Testis (tissue), 5 donors: Measurements from ENCODE around the gene RPL10. TPM values are rescaled to one million over a fixed set of nuclear protein-coding genes. Genes with fewer than 3 reads are reported as not detected.

Experiments used
- DNase-seq: peaks from one replicate; pipeline ENCODE4 v3.0.0-alpha.2; 2019
- H3K27ac ChIP-seq, 2 donors: fragments of 200-600 bp; sonication (generic); one replicate each; pipeline ENCODE4 v1.5.1; 2019
- H3K27me3 ChIP-seq: fragments of 200-600 bp; sonication (generic); one replicate; pipeline ENCODE4 v1.5.1; 2019
- H3K36me3 ChIP-seq: fragments of 200-600 bp; sonication (generic); one replicate; pipeline ENCODE4 v1.5.1; 2017; ENCODE audit warnings: low read depth; ENCODE audit errors: missing control alignments
- H3K4me1 ChIP-seq: fragments of 200-600 bp; sonication (generic); one replicate; pipeline ENCODE4 v1.5.1; 2019
- H3K4me3 ChIP-seq, 2 donors: fragments of 200-600 bp; sonication (generic); one replicate each; pipeline ENCODE4 v1.5.1; 2017 to 2019
- H3K9me3 ChIP-seq: fragments of 200-600 bp; sonication (generic); one replicate; pipeline ENCODE4 v1.5.1; 2017
- POLR2A ChIP-seq: fragments of 450-650 bp; IDR thresholded peaks from one replicate; pipeline ENCODE4 v1.6.1; 2017; ENCODE audit warnings: antibody characterized with exemption, mild to moderate bottlenecking, moderate library complexity
- WGBS, 2 donors: methylation state at CpG; one replicate each; pipeline ENCODE4 v1.1.5; 2018; 5-methylcytosine and 5-hydroxymethylcytosine counted together
- intact Hi-C: fragments of 100-400 bp; cut with DNase I; formaldehyde crosslinking; loops from one replicate; pipeline ENCODE4 v1.15.1; 2023; ENCODE audit warnings: low total_unique reads
- long read RNA-seq, 2 donors: transcript quantifications; one replicate each; lab custom pipeline, GENCODE V29; 2026
- polyA plus RNA-seq: library from polyadenylated mRNA; stranded (reverse); fragments of 350-450 nt; fragmentation: Illumina TruSeq; extraction: RNeasy Lipid Tissue Mini Kit (QIAGEN cat#74804); gene quantifications from one replicate; pipeline ENCODE4 v1.2.3, GENCODE V29; 2014; ENCODE audit warnings: low read depth, low replicate concordance; ENCODE audit not compliant: insufficient read depth
- total RNA-seq, 2 donors: library from RNA; depleted of rRNA; stranded (reverse); fragments of >200 nt; gene quantifications; one replicate each; pipeline ENCODE4 v1.2.3, GENCODE V29; 2016
- TF ChIP-seq, protein P1 (sequence below), 3 experiments: fragments of 450-650 bp in 2 of 3; fragments of 200-600 bp in 1 of 3; sonication (generic) in 1 of 3; IDR thresholded peaks; one replicate each; pipeline ENCODE4 v1.5.1; 2016 to 2019; ENCODE audit warnings: antibody characterized with exemption in 3 of 3, mild to moderate bottlenecking in 2 of 3, moderate library complexity in 1 of 3

The RPL10 gene
- total RNA-seq, result 1,000 to 10,000 TPM in 1 of 2 donors, 100 to 1,000 TPM in 1; 925 to 1,913 TPM
- polyA plus RNA-seq, result 1,423 TPM
- long read RNA-seq, donor 1, transcript RPL10-211 (5 exons, 802 nt), result minor isoform, 18 of 1,186 reads
- long read RNA-seq, donor 1, transcript RPL10-201 (6 exons, 2,278 nt), result major isoform, 731 of 1,186 reads
- long read RNA-seq, donor 1, transcript RPL10-204 (7 exons, 2,318 nt), result minor isoform, 30 of 1,186 reads
- long read RNA-seq, donor 1, transcript RPL10-207 (7 exons, 657 nt), result minor isoform, 14 of 1,186 reads
- long read RNA-seq, donor 1, partial matches to known transcripts, result 366 of 1,186 reads
- long read RNA-seq, donor 1, other reads (novel, unspliced or antisense), result 14 of 1,186 reads
- long read RNA-seq, donor 2, transcript RPL10-207 (7 exons, 657 nt), result minor isoform, 6 of 666 reads
- long read RNA-seq, donor 2, transcript RPL10-204 (7 exons, 2,318 nt), result minor isoform, 19 of 666 reads
- long read RNA-seq, donor 2, transcript RPL10-201 (6 exons, 2,278 nt), result major isoform, 404 of 666 reads
- long read RNA-seq, donor 2, transcript RPL10-211 (5 exons, 802 nt), result minor isoform, 19 of 666 reads
- long read RNA-seq, donor 2, partial matches to known transcripts, result 213 of 666 reads
- long read RNA-seq, donor 2, other reads (novel, unspliced or antisense), result 0 of 666 reads

GRCh38 chrX:154397888-154398667 is at the start of gene RPL10:
Gene RPL10, plus strand, starts transcription at chrX:154398377. Its CDS starts 143 bp downstream, at chrX:154398520.
- Histone ChIP-seq H3K4me1 (no peaks in the 10 kb centered on the region), H3K36me3 (no peaks in the 10 kb centered on the region), H3K4me3 (peak within 1 kb of the TSS; percentile 74 to 86), H3K9me3 (no peaks in the 10 kb centered on the region), H3K27me3 (no peaks in the 10 kb centered on the region), H3K27ac (peak within 1 kb of the TSS; percentile 91 to 95)
- intact Hi-C loops, result no loop called here
- 0% methylated on average over 14 to 19 of the region's 69 CpGs for WGBS, 2 donors
- DNase-seq, result peak; percentile 94
- TF ChIP-seq POLR2A, result peak; percentile 23
- TF ChIP-seq, protein P1, sequence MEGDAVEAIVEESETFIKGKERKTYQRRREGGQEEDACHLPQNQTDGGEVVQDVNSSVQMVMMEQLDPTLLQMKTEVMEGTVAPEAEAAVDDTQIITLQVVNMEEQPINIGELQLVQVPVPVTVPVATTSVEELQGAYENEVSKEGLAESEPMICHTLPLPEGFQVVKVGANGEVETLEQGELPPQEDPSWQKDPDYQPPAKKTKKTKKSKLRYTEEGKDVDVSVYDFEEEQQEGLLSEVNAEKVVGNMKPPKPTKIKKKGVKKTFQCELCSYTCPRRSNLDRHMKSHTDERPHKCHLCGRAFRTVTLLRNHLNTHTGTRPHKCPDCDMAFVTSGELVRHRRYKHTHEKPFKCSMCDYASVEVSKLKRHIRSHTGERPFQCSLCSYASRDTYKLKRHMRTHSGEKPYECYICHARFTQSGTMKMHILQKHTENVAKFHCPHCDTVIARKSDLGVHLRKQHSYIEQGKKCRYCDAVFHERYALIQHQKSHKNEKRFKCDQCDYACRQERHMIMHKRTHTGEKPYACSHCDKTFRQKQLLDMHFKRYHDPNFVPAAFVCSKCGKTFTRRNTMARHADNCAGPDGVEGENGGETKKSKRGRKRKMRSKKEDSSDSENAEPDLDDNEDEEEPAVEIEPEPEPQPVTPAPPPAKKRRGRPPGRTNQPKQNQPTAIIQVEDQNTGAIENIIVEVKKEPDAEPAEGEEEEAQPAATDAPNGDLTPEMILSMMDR (IDR thresholded peaks at IDR 0.05), result no peak

DNA sequence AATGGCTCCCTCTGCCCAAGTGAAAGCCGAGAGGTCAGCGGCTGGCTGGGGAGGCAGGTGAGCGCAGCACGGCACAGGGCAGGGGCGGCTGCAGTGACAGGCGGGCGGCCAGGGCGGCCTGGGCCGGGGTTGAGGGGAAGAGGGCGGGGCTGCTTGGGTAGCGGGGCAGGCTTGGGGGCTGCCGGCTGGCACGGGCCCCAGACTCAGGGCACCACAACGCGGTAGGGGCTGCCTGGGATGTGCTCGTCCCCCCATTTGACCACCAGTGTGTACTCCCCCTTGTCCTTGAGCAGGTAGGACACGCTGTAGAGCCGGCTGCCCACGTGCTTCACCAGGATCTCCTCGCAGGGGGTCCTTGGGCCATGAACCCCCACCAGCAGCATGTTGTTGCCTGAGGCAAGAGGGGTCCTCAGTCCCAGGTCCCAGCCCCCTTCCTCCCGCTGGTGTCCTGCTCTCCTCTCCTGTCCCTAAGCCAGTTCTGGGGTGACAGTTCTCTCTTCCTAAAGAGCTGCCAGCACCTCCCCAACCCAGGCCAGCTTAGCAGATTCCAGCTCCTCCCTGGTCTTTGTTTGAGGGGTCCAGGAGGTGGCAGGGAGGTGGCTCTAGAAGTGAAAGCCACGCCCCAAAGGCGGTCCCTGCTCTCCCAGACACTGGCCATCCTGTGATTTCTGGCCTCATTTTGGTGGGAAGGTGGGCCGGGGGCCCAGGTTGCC is 49.4 kb upstream of the RPL10 start:
- Histone ChIP-seq H3K27ac (no peak overlapping the region), H3K27me3 (no peaks in the 10 kb centered on the region), H3K4me1 (no peaks in the 10 kb centered on the region), H3K9me3 (no peaks in the 10 kb centered on the region), H3K4me3 (no peak overlapping the region), H3K36me3 (no peaks in the 10 kb centered on the region)
- WGBS, 2 donors, result 89 to 97% methylated on average over 4 to 6 of the region's 24 CpGs
- intact Hi-C loops, result no loop called here
- TF ChIP-seq POLR2A, result no peak
- TF ChIP-seq, protein P1 (IDR thresholded peaks at IDR 0.05), result no peak
- no peak for DNase-seq

DNA sequence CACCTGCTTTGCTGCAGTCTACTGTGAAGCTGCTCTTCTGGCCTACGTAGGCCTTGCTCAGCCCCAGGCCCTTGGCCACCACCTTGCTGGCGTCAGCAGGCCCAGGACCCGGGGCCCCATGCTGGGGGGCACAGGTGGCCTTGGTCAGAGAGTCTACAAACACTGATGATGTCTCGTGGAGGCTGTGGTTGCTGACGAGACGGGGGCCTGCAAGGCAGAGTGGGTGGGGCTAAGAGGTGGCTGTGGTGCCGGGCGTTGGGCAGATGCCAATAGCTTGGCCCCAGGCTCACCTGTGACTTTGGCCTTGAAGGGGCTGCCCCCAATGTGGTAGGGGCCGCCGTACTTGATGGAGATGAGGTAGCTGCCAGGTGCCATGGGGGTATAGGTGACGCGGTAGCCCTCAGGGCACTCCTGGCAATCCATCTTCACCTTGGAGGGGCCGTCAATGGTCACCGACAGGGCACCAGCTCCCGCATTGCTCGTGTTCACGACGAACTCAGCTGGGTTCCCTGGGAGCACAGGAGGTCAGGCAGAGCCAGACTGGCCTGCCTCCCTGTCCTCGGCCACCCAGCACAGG is 48.7 kb upstream of the RPL10 start:
- H3K4me1 ChIP-seq, result no peaks in the 10 kb centered on the region
- H3K9me3 ChIP-seq, result no peaks in the 10 kb centered on the region
- H3K36me3 ChIP-seq, result no peaks in the 10 kb centered on the region
- no peaks in the 10 kb centered on the region for H3K27me3 ChIP-seq
- TF ChIP-seq, protein P1 (IDR thresholded peaks at IDR 0.05), result no peak
- no peak for TF ChIP-seq POLR2A
- no peak for DNase-seq
- 81% methylated on average over 8 of the region's 19 CpGs; no CpG with 5 or more reads in 1 of the 2 donors for WGBS, 2 donors
- intact Hi-C loops, result no loop called here
- no peak overlapping the region for H3K4me3 ChIP-seq
- H3K27ac ChIP-seq, result no peak overlapping the region

- TF ChIP-seq, protein P1 (IDR thresholded peaks at IDR 0.05), result no peak
- no peak for TF ChIP-seq POLR2A
- H3K27me3 ChIP-seq, result no peaks in the 10 kb centered on the region
- no peak overlapping the region for H3K4me3 ChIP-seq
- no peak overlapping the region for H3K27ac ChIP-seq
- WGBS, 2 donors, result 88% methylated on average over 12 of the region's 15 CpGs; no CpG with 5 or more reads in 1 of the 2 donors
- H3K9me3 ChIP-seq, result no peaks in the 10 kb centered on the region
- H3K4me1 ChIP-seq, result no peaks in the 10 kb centered on the region
- DNase-seq, result no peak
- intact Hi-C loops, result no loop called here
- H3K36me3 ChIP-seq, result no peaks in the 10 kb centered on the region
Observed at GRCh38 chrX:154349979-154350378, 48.2 kb upstream of the RPL10 start.
